ENCODE measurements around the gene SUCO. TPM values are rescaled to one million over a fixed set of nuclear protein-coding genes. Genes with fewer than 3 reads are reported as not detected.

The SUCO gene
- total RNA-seq, 2 donors from 2014 or later: 39.5 to 84.9 TPM

DNA sequence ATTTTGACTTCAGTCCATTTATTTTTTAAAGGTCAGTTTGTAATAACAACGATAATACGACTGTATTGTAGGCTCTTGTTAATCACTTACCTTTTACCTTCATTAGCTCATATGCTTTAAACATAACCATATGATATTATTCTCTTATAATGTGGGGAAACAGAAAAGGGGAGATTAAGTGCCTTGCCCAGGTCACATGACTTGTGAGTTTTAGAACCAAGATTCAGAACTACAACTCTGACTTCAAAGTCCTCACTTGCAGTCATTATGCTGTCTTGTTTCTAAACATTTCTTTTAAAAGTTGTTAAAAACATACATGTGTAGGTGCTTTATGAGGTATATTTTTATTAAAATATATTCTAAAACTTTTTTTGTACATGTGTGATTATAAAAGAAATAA lies 41.1 kb downstream of the SUCO start:
- Histone ChIP-seq H3K27me3 (replicated peaks; ENCODE audit: insufficient read depth) (no peaks in the 10 kb centered on the region), H3K36me3 (no peaks in the 10 kb centered on the region), H3K4me3 (no peak overlapping the region), H3K9me3 (no peaks in the 10 kb centered on the region), H3K4me1 (replicated peaks) (no peaks in the 10 kb centered on the region), H3K27ac (no peak overlapping the region)
- no peak for DNase-seq (ENCODE audit: low spot score)
- WGBS: 96% methylated on average over 2 of the region's 2 CpGs
- TF ChIP-seq POLR2AphosphoS5 (IDR thresholded peaks at IDR 0.05) (no peak), POLR2A (IDR thresholded peaks at IDR 0.05) (no peak)
- TF ChIP-seq, protein P1, sequence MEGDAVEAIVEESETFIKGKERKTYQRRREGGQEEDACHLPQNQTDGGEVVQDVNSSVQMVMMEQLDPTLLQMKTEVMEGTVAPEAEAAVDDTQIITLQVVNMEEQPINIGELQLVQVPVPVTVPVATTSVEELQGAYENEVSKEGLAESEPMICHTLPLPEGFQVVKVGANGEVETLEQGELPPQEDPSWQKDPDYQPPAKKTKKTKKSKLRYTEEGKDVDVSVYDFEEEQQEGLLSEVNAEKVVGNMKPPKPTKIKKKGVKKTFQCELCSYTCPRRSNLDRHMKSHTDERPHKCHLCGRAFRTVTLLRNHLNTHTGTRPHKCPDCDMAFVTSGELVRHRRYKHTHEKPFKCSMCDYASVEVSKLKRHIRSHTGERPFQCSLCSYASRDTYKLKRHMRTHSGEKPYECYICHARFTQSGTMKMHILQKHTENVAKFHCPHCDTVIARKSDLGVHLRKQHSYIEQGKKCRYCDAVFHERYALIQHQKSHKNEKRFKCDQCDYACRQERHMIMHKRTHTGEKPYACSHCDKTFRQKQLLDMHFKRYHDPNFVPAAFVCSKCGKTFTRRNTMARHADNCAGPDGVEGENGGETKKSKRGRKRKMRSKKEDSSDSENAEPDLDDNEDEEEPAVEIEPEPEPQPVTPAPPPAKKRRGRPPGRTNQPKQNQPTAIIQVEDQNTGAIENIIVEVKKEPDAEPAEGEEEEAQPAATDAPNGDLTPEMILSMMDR (IDR thresholded peaks at IDR 0.05): no peak
- intact Hi-C loops (cut with DNase I): no loop called here

DNA sequence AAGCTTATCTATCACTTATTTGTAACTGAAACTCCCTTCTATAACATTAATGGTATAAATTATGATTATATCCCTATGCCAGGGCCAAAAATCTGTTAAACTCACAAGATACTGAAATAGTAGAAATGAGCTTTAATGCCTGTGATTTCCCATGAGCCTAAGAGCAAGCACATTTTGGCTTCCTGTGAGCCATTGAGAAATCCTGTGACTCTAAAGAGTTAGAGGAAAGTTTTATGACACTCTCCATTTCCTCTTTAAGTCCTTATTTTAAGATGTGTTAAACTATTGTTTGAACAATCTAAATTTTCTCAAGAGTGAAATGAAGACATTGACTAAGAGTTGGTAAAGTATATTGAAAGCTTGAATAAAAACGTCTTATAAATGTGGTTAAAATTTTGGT lies 45.6 kb downstream of the SUCO start:
- intact Hi-C loops (cut with DNase I): no loop called here
- Histone ChIP-seq H3K4me1 (replicated peaks) (no peaks in the 10 kb centered on the region), H3K27me3 (replicated peaks; ENCODE audit: insufficient read depth) (no peaks in the 10 kb centered on the region), H3K9me3 (no peaks in the 10 kb centered on the region), H3K4me3 (no peak overlapping the region), H3K27ac (no peak overlapping the region), H3K36me3 (no peaks in the 10 kb centered on the region)
- DNase-seq (ENCODE audit: low spot score): no peak
- TF ChIP-seq POLR2AphosphoS5 (IDR thresholded peaks at IDR 0.05) (no peak), POLR2A (IDR thresholded peaks at IDR 0.05) (no peak)
- TF ChIP-seq, protein P1 (IDR thresholded peaks at IDR 0.05): no peak
- WGBS: 73% methylated on average over 1 of the region's 1 CpG

DNA sequence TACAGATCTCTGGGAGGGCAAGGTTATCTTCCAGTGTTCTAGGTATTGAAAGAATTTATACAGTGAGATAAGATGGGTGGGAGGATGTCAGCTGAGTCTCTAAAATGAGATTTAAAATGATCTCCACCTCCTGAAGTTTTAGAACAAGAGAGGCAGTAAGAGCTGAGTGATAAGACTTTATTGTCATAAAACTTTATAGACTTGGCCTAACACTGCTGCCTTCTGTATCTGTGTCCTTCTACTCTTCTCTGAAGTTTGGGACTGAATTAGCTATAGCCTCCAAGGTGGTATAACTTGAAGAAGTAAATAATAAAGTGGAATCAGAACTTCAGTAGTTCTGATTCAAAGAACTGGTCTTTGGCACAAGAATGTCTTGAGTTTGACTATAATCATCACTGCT lies 48.3 kb downstream of the SUCO start:
- Histone ChIP-seq H3K27me3 (replicated peaks; ENCODE audit: insufficient read depth) (no peaks in the 10 kb centered on the region), H3K36me3 (no peaks in the 10 kb centered on the region), H3K4me1 (replicated peaks) (no peaks in the 10 kb centered on the region), H3K9me3 (no peaks in the 10 kb centered on the region), H3K4me3 (no peak overlapping the region), H3K27ac (no peak overlapping the region)
- DNase-seq (ENCODE audit: low spot score): no peak
- intact Hi-C loops (cut with DNase I): no loop called here
- no peak for TF ChIP-seq POLR2AphosphoS5 (IDR thresholded peaks at IDR 0.05)
- TF ChIP-seq, protein P1 (IDR thresholded peaks at IDR 0.05): no peak
- no peak for TF ChIP-seq POLR2A (IDR thresholded peaks at IDR 0.05)

DNA sequence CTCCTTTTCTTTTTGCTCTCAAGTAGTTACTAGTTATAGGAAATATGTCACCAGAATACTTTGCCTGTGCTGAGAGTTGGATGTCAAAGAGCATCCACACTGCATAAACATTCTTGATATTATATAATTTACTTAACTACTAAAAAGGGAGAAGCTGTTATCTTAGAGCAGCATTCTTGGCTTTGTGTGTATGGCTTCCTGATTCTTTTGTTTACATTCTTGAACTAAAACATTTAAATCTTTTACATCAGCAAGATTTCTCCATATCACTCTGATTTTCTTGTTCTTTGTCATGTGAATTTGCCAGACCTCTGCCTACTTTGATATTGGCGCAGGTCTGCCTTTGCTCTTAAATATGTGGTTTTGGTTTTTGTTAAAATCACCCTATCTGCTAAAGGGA lies 48.8 kb downstream of the SUCO start:
- intact Hi-C loops (cut with DNase I): no loop called here
- H3K36me3 ChIP-seq: no peaks in the 10 kb centered on the region

DNA sequence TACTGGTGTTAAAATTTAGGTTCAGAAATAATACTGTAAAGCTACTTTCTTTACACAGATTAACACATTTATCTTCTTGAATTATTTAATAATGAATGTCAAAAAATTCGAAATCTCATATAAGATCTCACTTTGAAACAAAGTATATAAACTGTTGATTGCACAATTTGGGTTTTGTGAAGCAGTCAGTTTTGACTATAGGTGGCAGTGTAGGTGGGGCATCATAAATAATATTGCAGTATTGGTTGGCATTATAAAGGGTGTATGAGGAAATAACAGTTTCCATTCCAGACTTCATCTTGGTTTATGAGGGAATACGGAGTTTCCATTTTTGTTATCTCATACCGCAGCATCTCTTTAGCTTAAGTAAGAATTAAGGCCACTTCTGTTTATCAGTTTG lies 49.9 kb downstream of the SUCO start:
- intact Hi-C loops (cut with DNase I): no loop called here
- H3K36me3 ChIP-seq: no peaks in the 10 kb centered on the region
- 89% methylated on average over 3 of the region's 3 CpGs for WGBS
- no peaks in the 10 kb centered on the region for H3K4me1 ChIP-seq (replicated peaks)
- DNase-seq (ENCODE audit: low spot score): no peak
- H3K9me3 ChIP-seq: no peaks in the 10 kb centered on the region
- no peak for TF ChIP-seq POLR2AphosphoS5 (IDR thresholded peaks at IDR 0.05)
- no peak for TF ChIP-seq POLR2A (IDR thresholded peaks at IDR 0.05)
- TF ChIP-seq, protein P1 (IDR thresholded peaks at IDR 0.05): no peak
- H3K27ac ChIP-seq: no peak overlapping the region
- no peaks in the 10 kb centered on the region for H3K27me3 ChIP-seq (replicated peaks; ENCODE audit: insufficient read depth)
- H3K4me3 ChIP-seq: no peak overlapping the region

More for the DNA sequence above, 48.8 kb downstream of the SUCO start:
- no peaks in the 10 kb centered on the region for H3K9me3 ChIP-seq
- H3K27me3 ChIP-seq (replicated peaks; ENCODE audit: insufficient read depth): no peaks in the 10 kb centered on the region
- no peaks in the 10 kb centered on the region for H3K4me1 ChIP-seq (replicated peaks)
- TF ChIP-seq, protein P1 (IDR thresholded peaks at IDR 0.05): no peak
- DNase-seq (ENCODE audit: low spot score): no peak
- H3K4me3 ChIP-seq: no peak overlapping the region
- 97% methylated on average over 1 of the region's 1 CpG for WGBS
- H3K27ac ChIP-seq: no peak overlapping the region
